DND-41 (cell line): ENCODE data around the gene EPHB4.
"Not testable (repeated sequence)": the region's sequence is repeated elsewhere in the genome, so short reads cannot be mapped to it uniquely, and the experiment has no call there.

ENCODE experiments used
- CTCF ChIP-seq: IDR thresholded peaks from 2 replicates; pipeline ENCODE4 v1.5.1; 2012; ENCODE audit warnings: borderline replicate concordance, low read length, moderate library complexity, mild to moderate bottlenecking; ENCODE audit not compliant: poor library complexity, severe bottlenecking; ENCODE audit errors: extremely low read depth
- EZH2 ChIP-seq: IDR thresholded peaks from 3 replicates; pipeline ENCODE4 v1.6.1; 2012; ENCODE audit warnings: borderline replicate concordance, low read depth, mild to moderate bottlenecking, moderate library complexity, low read length, inconsistent platforms; ENCODE audit not compliant: severe bottlenecking

GRCh38 chr7:100806883-100807282 lies 20.4 kb downstream of the EPHB4 start:
- not testable (repeated sequence) for TF ChIP-seq CTCF, EZH2
